ENCODE data around the gene KAZN.

- TF ChIP-seq CTCF (IDR thresholded peaks at IDR 0.05; ENCODE audit: low read length) = no peak
- TF ChIP-seq EZH2 (IDR thresholded peaks at IDR 0.05; ENCODE audit: borderline replicate concordance, low read length) = no peak
Observed at GRCh38 chr1:14913482-14914177, 315.1 kb downstream of the KAZN start.
